ENCODE data around the gene TIMP3.

The TIMP3 gene

DNA sequence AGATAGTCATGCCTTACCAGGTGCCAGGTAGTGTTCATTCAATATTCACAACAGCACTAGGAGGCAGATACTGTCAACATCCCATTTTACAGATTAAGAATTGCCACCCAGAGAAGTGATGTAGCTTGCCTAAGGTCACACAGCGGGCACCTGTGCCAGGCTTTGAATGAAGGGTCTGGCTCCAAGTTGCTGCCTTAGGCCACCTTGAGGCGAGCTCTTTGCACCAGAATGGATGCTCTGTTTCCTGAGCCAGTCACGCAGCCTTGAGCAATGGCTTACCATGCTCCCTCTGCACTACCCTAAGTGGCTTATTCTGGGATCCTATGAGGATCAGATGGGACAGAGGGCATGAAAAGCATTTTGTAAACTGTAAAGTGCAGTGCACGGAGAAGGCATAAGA lies 25.1 kb upstream of the TIMP3 start:
- H3F3A ChIP-seq (ENCODE audit: insufficient read depth, low read length) = no peaks in the 10 kb centered on the region
- H3K36me3 ChIP-seq (replicated peaks; ENCODE audit: insufficient read depth, low read length) = no peaks in the 10 kb centered on the region
- no peak overlapping the region for H3K9ac ChIP-seq (ENCODE audit: low read length)
- no peaks in the 10 kb centered on the region for H3K79me2 ChIP-seq (ENCODE audit: low read length)
- DNase-seq = no peak
- no peak overlapping the region for H3K4me3 ChIP-seq (ENCODE audit: low read length)
- no peak for TF ChIP-seq EZH2 (optimal IDR thresholded peaks at IDR 0.05; ENCODE audit: low read depth, low read length)
- TF ChIP-seq CTCF (IDR thresholded peaks at IDR 0.05; ENCODE audit: low read length) = no peak
- no peak for TF ChIP-seq EZH2phosphoT487 (IDR thresholded peaks at IDR 0.05; ENCODE audit: low read length)
- peaks cover 10% of the 10 kb centered on the region for H3K4me1 ChIP-seq (ENCODE audit: low read length)
- no peaks in the 10 kb centered on the region for H4K20me1 ChIP-seq (ENCODE audit: insufficient read depth, low read length)
- no peaks in the 10 kb centered on the region for H3K27me3 ChIP-seq (replicated peaks; ENCODE audit: insufficient read depth, low read length)
- H3K4me2 ChIP-seq (ENCODE audit: low read depth, low read length) = 0 out of 2 replicates have a peak overlapping the region, but pooled peaks have one; percentile 34
- no peak overlapping the region for H2AFZ ChIP-seq (ENCODE audit: low read length)
- H3K27ac ChIP-seq (ENCODE audit: low read length) = no peak overlapping the region
- no peaks in the 10 kb centered on the region for H3K9me2 ChIP-seq (replicated peaks; ENCODE audit: insufficient read depth, low read length)
- no peaks in the 10 kb centered on the region for H3K9me3 ChIP-seq (replicated peaks; ENCODE audit: insufficient read depth, low read length)

GRCh38 chr22:32776802-32777201 lies 24.7 kb upstream of the TIMP3 start:
- Histone ChIP-seq H3K79me2 (ENCODE audit: low read length) (no peaks in the 10 kb centered on the region), H2AFZ (ENCODE audit: low read length) (no peak overlapping the region), H3F3A (ENCODE audit: insufficient read depth, low read length) (no peaks in the 10 kb centered on the region), H3K27ac (ENCODE audit: low read length) (no peak overlapping the region), H3K9ac (ENCODE audit: low read length) (no peak overlapping the region), H3K27me3 (replicated peaks; ENCODE audit: insufficient read depth, low read length) (no peaks in the 10 kb centered on the region), H3K4me2 (ENCODE audit: low read depth, low read length) (0 out of 2 replicates have a peak overlapping the region, but pooled peaks have one; percentile 34), H3K4me3 (ENCODE audit: low read length) (no peak overlapping the region), H3K9me2 (replicated peaks; ENCODE audit: insufficient read depth, low read length) (no peaks in the 10 kb centered on the region), H3K9me3 (replicated peaks; ENCODE audit: insufficient read depth, low read length) (no peaks in the 10 kb centered on the region), H3K4me1 (ENCODE audit: low read length) (peaks cover 10% of the 10 kb centered on the region), H3K36me3 (replicated peaks; ENCODE audit: insufficient read depth, low read length) (no peaks in the 10 kb centered on the region), H4K20me1 (ENCODE audit: insufficient read depth, low read length) (no peaks in the 10 kb centered on the region)
- TF ChIP-seq EZH2 (optimal IDR thresholded peaks at IDR 0.05; ENCODE audit: low read depth, low read length) (no peak), CTCF (IDR thresholded peaks at IDR 0.05; ENCODE audit: low read length) (no peak), EZH2phosphoT487 (IDR thresholded peaks at IDR 0.05; ENCODE audit: low read length) (no peak)
- peak; percentile 72 for DNase-seq

DNA sequence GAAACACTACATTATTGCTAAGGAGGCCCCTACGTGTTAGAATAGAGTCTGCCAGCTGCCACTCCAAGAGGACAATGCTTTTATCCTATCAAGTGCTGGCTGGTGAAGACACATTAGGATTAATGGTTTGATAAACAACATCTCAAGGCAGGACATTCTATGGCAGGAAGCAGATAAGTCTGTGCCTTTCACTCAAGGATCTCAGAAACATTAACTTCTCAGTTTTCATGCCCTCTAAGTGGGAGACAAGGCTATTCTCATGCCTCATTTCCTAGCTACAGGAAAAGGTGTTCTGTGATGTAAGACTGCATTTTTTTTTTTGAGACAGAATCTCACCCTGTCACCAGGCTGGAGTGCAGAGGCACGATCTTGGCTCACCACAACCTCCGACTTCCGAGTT lies 23.5 kb upstream of the TIMP3 start:
- H3K4me2 ChIP-seq (ENCODE audit: low read depth, low read length) = no peak overlapping the region
- no peaks in the 10 kb centered on the region for H3K9me3 ChIP-seq (replicated peaks; ENCODE audit: insufficient read depth, low read length)
- no peaks in the 10 kb centered on the region for H3K36me3 ChIP-seq (replicated peaks; ENCODE audit: insufficient read depth, low read length)
- no peaks in the 10 kb centered on the region for H4K20me1 ChIP-seq (ENCODE audit: insufficient read depth, low read length)
- H2AFZ ChIP-seq (ENCODE audit: low read length) = no peak overlapping the region
- H3K4me1 ChIP-seq (ENCODE audit: low read length) = peaks cover 10% of the 10 kb centered on the region
- no peak for DNase-seq
- no peaks in the 10 kb centered on the region for H3F3A ChIP-seq (ENCODE audit: insufficient read depth, low read length)
- H3K27ac ChIP-seq (ENCODE audit: low read length) = no peak overlapping the region
- no peaks in the 10 kb centered on the region for H3K9me2 ChIP-seq (replicated peaks; ENCODE audit: insufficient read depth, low read length)
- TF ChIP-seq EZH2 (optimal IDR thresholded peaks at IDR 0.05; ENCODE audit: low read depth, low read length) (no peak), CTCF (IDR thresholded peaks at IDR 0.05; ENCODE audit: low read length) (no peak), EZH2phosphoT487 (IDR thresholded peaks at IDR 0.05; ENCODE audit: low read length) (no peak)
- no peak overlapping the region for H3K9ac ChIP-seq (ENCODE audit: low read length)
- H3K4me3 ChIP-seq (ENCODE audit: low read length) = no peak overlapping the region
- H3K27me3 ChIP-seq (replicated peaks; ENCODE audit: insufficient read depth, low read length) = no peaks in the 10 kb centered on the region
- no peaks in the 10 kb centered on the region for H3K79me2 ChIP-seq (ENCODE audit: low read length)

Data from MM.1S (cell line).